Stimulated activated naive CD8-positive, alpha-beta T cell treated with anti-CD3 and anti-CD28 coated beads, Interleukin-15, amount 100 ng/mL, for 72 hours (primary cell): ENCODE data around the gene FGFRL1.

Experiments used
- ATAC-seq: fragments of 150-1000 bp; cut with Tn5 transposase; 2 replicates; pipeline ENCODE4 v1.10.0; 2021; ENCODE audit warnings: mild to moderate bottlenecking, moderate library complexity
- DNase-seq, 2 donors: peaks; one replicate each; pipeline ENCODE4 v3.0.0; 2021 to 2022
- H3K27ac Mint-ChIP-seq, 2 donors: one replicate each; pipeline ENCODE4 v1.8.0; 2022; ENCODE audit warnings: mild to moderate bottlenecking in 2 of 2, mixed read lengths in 2 of 2, moderate library complexity in 2 of 2
- H3K27me3 Mint-ChIP-seq: one replicate; pipeline ENCODE4 v1.8.0; 2022; ENCODE audit warnings: mixed read lengths
- H3K4me1 Mint-ChIP-seq: one replicate; pipeline ENCODE4 v1.8.0; 2022; ENCODE audit warnings: mild to moderate bottlenecking, mixed read lengths
- H3K4me3 Mint-ChIP-seq, 2 donors: one replicate each; pipeline ENCODE4 v1.8.0; 2022; ENCODE audit warnings: mild to moderate bottlenecking in 2 of 2, mixed read lengths in 2 of 2, moderate library complexity in 1 of 2
- H3K9me3 Mint-ChIP-seq, 2 donors: one replicate each; pipeline ENCODE4 v1.8.0; 2022; ENCODE audit warnings: mixed read lengths in 2 of 2

FGFRL1 gene

GRCh38 chr4:1065732-1066131 lies 54.3 kb downstream of the FGFRL1 start:
- Mint-ChIP-seq H3K9me3 (peaks cover 7 to 9% of the 10 kb centered on the region in 2 donors), H3K4me1 (peaks cover 10% of the 10 kb centered on the region), H3K27me3 (peaks cover 44% of the 10 kb centered on the region), H3K27ac (no peak overlapping the region), H3K4me3 (no peak overlapping the region)
- DNase-seq (no peak), ATAC-seq (no peak)

DNA sequence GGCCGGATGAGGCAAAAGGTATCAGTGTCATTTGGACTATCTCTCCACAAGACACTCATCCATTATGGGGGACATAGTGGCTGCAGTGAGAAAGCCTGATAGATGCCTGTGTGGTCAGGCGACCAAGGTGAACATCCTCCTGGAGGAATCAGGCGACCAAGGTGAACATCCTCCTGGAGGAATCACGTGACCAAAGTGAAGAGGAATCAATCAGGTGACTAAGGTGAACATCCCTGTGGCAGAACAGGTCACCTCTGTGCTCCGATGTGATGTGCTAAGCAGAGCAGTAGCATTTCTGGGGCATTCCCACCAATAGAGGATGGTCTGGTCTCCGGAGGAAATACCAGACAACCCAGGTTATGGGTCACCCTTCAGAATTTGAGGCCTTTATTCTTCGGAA lies 58.0 kb downstream of the FGFRL1 start:
- no peak overlapping the region for H3K27ac Mint-ChIP-seq
- peaks cover 35% of the 10 kb centered on the region for H3K27me3 Mint-ChIP-seq
- DNase-seq (no peak), ATAC-seq (no peak)
- peaks cover 13% of the 10 kb centered on the region for H3K4me1 Mint-ChIP-seq
- H3K4me3 Mint-ChIP-seq = no peak overlapping the region
- H3K9me3 Mint-ChIP-seq = peaks cover 6 to 7% of the 10 kb centered on the region in 2 donors

- H3K4me3 Mint-ChIP-seq = no peak overlapping the region
- DNase-seq = peak; percentile 43 to 54
- H3K9me3 Mint-ChIP-seq = no peaks in the 10 kb centered on the region
- peaks cover 28% of the 10 kb centered on the region for H3K27me3 Mint-ChIP-seq
- ATAC-seq = peak; percentile 96
- peaks cover 13% of the 10 kb centered on the region for H3K4me1 Mint-ChIP-seq
- no peak overlapping the region for H3K27ac Mint-ChIP-seq
These were observed 61.5 kb downstream of the FGFRL1 start for GRCh38 chr4:1072830-1073446.

DNA sequence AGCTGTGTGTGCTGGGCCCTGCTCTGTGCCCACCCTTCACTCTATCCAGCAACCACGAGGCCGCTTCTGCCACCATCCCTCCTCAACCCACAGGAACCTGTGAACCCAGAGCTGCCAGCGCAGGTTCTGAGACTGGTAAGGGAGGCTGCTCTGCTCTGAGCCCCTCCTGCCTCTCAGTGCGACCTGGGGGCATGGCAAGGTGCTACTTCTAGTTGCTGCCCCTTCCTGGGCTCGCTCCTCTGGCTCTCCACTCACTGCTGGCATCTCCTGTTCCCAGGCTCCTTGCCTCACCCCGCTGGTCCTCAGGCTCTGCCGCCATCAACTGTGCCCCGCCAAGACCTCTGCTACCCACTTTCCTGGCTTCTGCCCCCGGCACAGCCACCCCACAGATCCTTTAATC lies 62.7 kb downstream of the FGFRL1 start:
- H3K27me3 Mint-ChIP-seq = peaks cover 35% of the 10 kb centered on the region
- H3K4me1 Mint-ChIP-seq = peaks cover 13% of the 10 kb centered on the region
- DNase-seq (no peak), ATAC-seq (no peak)
- no peak overlapping the region for H3K27ac Mint-ChIP-seq
- no peaks in the 10 kb centered on the region for H3K9me3 Mint-ChIP-seq
- H3K4me3 Mint-ChIP-seq = no peak overlapping the region

DNA sequence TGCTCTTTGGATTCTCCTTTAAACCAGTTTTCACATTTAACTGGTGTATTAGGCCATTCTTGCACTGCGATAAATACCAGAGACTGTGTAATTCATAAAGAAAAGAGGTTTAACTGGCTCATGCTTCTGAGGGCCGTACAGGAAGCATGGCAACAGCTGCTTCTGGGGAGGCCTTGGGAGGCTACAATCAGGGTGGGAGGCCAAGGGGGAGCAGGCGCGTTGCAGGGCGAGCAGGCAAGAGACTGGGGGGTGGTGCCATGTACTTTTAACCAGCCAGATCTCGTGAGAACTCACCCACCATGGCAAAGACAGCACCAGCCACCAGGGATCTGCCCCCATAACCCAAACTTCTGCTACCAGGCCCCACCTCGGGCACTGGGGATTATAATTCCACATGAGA lies 63.8 kb downstream of the FGFRL1 start:
- peaks cover 13% of the 10 kb centered on the region for H3K4me1 Mint-ChIP-seq
- no peak overlapping the region for H3K27ac Mint-ChIP-seq
- ATAC-seq (no peak), DNase-seq (no peak)
- peaks cover 32% of the 10 kb centered on the region for H3K27me3 Mint-ChIP-seq
- H3K9me3 Mint-ChIP-seq = no peaks in the 10 kb centered on the region
- no peak overlapping the region for H3K4me3 Mint-ChIP-seq

DNA sequence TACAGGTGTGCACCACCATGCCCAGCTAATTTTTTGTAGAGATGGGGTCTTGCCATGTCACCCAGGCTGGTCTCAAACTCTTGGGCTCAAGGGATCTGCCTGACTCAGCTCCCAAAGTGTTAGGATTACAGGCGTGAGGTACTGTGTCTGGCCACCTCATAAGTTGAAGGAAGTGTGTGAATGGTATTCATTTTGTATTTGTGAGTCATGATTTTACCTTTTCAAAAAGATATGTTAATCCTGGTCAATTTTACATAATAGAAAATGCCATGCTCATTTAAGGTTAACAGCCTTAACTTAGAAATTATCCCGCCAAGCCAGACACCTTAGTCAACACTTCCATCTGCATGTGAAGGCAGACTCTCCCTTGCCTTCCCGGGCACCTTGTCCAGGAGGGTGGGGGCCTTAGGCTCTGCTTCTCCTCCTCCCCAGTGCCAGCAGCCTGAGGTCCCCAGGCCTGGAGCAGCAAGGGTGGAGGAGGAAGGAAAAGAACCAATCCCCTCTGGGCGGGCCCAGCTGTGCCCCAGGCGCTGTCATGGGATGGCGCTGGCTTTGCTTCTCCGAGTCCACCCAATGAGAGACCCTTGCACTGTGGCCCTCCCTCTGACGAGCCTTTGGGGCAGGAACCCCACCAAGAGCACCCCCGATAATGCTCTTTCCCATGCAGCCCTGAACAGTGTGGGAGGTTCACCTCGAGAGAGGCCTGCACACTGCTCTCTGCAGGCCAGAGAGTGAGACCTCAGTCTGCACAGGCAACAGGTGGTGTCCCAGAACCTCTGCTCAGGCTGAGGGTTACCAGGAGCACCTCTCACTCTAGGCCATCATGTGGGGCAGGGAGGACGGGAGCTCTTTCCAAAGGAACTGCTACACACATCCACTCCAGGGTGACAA lies 64.6 kb downstream of the FGFRL1 start:
- Mint-ChIP-seq H3K4me3 (no peak overlapping the region), H3K27ac (no peak overlapping the region), H3K27me3 (peaks cover 38% of the 10 kb centered on the region), H3K4me1 (peaks cover 20% of the 10 kb centered on the region), H3K9me3 (no peaks in the 10 kb centered on the region)
- no peak for DNase-seq
- ATAC-seq = no peak
